NCI-H526 treated with DMSO at 0.1 percent for 48 hours (cell line): ENCODE data around the gene AP2B1.
"Not testable (repeated sequence)": the region's sequence is repeated elsewhere in the genome, so short reads cannot be mapped to it uniquely, and the experiment has no call there.

ENCODE experiments used
- DNase-seq: peaks from one replicate; lab custom pipeline; 2025; lab: John Stamatoyannopoulos, UW

Gene AP2B1

DNA sequence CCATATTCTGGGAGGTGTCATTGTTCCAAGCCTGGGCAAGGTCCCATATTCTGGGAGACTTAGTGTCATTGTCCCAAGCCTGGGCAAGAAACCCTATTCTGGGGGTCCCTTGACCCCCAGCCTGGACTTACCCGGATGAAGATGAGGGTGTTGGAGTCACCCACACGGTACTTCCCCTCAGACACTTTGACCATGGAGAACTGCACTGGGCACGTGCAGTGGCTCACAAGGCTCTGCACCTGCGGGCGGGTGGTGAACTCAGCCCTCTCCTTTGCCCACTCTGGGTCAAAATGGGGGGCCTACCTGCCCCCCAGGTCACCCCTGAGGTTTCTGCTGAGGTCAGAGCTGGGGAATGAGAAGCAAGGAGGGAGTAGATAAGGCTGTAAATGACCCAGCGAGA is 161.9 kb downstream of the AP2B1 start:
- no peak for DNase-seq

DNA sequence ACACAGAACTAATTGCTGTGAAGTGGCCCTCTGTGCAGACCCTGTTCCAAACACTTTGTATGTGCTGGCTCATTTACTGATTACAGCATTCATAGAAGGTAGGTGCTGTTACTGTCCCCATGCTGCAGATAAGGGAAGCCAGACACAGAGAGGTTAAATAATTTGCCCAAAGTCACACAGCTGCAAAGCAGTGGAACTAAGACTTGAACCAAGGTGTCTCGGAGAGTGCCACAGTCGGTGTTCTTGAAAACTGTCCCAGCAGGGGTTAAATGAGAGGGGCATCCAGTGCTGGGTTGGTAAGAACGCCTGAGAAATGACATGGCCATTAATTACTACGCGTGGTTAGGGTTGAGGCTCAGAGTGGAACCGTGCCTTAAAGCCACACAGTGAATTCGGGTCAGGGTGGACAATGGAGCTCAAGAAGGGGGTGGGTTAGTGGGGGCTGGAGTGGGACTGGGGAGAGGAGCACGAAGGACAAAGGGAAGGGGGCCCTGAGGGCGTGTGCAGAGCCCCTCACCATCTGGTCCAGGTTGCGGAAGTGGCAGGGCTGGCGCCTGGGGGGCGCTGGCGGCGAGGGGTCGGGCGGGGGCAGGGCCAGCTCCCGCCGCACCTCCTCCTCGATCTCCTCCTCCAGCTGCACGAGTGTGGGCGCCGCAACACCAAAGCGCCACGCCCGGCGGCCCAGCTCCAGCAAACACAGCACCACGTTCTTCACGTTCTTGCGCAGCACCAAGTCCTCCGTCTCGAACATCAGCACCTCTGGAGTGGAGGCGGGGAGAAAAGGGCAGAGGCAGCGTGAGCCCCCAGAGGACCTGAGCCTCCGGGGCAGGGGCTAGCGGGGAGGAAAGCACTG is 162.7 kb downstream of the AP2B1 start:
- no peak for DNase-seq

DNA sequence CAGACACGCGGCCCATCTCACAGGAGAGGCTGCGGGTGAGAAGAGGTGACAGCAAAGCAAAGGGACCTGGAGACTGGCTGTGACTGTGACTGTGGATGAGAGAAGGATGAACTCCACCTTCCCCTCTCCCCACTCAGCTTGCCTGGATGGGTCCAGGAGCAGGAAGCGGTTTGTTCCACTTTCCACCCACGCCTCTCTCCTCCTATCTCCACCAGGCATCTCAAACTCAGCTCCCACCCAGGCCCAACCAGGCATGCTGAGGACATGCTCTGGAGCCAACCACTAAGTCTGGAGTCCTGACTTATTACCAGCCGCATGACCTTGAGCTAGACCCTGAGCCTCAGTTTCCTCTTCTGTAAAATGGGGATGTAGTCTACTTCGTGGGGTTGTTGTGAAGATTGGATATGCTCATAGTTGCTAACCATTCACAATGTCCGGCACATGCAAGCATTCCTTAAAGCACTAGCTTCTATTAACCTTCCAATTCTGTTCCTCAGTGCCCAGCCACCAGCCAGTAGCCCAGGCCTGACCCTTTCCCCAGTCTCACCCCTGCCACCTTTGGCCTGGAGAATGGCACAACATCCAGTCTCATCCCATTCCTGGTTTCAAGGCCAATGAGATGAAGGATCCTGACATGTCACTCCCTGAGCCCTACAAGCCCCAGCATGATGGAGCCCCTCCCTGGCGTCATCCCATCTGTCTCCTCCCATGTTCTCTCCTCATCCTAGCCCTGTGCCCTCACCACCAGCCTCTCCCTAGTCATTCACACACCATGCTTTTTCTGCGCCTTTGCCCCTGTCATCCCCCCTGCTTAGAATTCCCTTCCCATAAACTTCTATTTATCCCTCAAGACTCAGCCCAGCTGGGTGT is 163.6 kb downstream of the AP2B1 start:
- DNase-seq: no peak

DNA sequence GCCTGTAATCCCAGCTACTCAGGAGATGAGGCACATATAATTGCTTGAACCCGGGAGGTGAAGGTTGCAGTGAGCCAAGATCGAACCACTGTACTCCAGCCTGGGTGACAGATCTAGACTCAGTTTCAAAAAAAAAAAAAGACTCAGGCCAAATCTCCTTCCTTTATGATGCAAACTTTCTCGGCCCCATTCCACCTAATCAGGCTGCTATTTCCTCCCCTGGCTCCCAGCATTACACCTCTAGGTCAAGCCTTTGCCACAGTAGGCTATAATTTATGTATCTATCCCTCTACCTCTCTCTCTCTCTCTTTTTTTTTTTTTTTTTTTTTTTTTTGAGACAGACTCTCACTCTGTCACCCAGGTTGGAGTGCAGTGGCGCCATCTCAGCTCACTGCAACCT is 164.4 kb downstream of the AP2B1 start:
- DNase-seq: not testable (repeated sequence)

DNA sequence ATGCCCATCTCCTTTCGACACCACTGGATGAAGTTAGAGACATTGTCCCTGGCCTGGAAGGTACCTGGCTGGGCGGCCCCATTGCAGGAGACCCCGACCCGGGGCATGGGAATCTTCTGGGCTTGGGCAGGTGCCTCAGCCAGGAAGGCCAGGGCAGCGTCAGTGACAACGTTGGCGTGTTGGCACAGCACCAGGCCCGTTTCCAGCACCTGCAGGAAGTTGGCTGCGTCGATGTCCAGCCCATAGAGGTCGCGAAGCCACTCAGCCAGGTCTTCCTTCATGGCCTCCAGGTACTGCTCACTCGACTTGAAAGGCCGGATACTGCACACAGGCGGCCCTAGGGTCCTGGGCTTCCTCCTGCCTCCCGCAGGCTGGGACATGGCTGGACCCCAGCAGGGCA is 165.3 kb downstream of the AP2B1 start:
- DNase-seq: no peak

DNA sequence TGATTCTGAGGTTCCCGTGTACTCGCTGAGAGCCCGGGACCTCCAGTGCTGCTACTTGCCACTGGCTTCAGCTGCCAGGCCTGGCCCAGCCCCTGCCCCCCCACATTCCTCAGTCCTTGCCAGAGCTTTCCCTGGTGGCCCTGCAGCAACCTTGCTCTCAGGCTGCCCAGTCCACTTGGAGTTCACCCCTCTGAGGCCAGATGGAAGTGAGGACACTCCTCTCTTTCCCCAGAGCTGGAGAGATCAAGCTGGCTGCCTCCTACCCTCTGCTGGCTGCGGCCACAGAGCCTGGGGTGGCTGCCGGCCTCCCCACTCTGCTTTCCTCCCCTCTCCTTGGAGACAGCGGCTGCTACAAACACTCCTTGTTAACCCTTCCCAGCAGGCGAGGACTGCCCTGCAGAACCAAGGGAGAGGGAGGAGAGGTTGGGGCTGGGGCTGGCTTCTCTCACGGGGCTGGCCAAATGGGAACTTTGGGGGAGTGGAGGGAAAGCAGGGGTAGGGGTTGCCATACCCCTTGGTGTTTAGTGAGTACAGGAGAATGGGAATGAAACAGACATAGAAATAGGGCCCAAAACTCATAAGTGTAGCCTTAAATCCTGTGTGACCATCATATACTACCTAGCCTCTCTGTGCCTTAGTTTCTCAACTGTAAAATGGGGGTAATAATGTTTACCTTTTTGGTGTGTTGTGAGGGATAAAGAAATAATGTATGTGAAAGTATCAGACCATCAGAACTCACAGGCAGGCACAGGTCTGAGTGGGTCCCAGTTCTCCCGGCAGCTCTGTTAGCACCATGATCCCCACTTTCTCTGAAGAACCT is 166.0 kb downstream of the AP2B1 start, which contains the start of gene GAS2L2:
Gene GAS2L2 (minus strand): TSS at position 295 of the 820 bp plus-strand sequence. CDS start 389 bp downstream, outside the sequence.
- no peak for DNase-seq

DNA sequence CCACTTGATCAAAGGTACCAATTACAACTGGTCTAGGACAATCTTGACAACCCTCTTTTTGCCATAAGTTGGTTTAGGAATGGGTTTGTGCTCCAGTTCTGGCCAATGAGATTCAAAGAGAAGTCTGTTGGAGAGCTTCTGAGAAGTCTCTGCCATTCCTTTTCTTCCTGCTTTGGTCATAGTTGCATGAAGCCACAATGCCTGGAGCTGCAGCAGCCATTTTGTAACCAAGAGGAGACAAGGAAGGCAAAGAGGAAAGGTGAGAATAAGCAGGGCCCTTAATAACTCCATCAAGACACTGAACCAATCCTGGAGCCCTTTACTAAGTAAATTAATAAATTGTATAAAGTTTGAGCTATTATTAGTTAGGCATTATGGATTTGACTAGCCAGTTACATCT is 170.1 kb downstream of the AP2B1 start:
- no peak for DNase-seq

DNA sequence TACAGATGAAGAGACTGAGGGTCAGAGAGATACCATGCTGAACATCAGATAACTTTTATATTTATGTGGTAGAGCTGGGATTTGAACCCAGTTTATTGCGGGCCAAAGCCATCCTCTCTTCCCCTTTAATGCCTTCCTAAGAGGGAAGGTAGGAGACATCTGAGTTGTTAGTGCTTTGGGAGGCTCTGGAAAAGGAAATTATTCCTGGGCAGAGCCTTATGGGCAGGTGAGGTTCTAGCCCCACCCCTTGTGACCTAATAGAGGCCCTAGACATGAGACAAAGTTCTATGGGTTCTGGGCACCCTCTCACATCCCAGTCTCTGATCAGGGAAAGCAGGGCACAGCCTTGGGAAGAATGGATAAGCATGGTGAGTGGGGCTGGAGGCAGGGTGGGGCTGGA is 173.5 kb downstream of the AP2B1 start, which contains the start of gene C17orf50:
Gene C17orf50 (plus strand): TSS at position 301 of the 400 bp plus-strand sequence. CDS start 55 bp downstream, at position 356.
- DNase-seq: no peak

DNA sequence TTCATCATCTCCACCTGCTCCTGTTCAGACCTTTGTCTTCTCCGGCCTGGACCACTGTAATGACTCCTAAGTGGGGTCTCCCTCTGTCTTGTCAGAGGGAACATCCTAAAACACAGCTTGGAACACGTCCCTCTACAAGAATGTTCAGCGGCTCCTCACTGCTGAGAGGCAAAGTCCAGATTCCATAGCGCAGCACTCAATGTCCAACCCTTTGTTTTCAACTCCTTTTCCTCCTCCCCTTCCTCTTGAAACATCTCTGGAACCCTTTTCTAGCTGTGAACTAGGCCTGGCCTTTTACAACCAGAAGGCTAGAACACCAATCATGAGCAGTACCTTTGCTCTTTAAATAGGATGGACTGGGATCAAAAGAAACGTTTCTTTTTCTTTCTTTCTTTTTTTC is 174.5 kb downstream of the AP2B1 start:
- no peak for DNase-seq

DNA sequence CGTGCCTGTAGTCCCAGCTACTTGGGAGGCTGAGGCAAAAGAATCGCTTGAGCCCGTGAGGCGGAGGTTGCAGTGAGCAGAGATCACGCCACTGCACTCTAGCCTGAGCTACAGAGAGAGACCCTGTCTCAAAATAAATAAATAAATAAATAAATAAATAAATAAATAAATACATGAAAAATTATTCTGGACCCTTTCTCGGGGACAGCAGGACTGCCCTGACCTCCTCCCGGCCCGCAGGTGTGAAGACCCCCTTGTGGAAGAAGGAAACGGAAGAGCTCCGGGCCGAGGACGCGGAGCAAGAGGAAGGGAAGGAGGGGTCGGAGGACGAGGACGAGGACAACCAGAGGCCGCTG is 176.6 kb downstream of the AP2B1 start:
- DNase-seq: no peak

DNA sequence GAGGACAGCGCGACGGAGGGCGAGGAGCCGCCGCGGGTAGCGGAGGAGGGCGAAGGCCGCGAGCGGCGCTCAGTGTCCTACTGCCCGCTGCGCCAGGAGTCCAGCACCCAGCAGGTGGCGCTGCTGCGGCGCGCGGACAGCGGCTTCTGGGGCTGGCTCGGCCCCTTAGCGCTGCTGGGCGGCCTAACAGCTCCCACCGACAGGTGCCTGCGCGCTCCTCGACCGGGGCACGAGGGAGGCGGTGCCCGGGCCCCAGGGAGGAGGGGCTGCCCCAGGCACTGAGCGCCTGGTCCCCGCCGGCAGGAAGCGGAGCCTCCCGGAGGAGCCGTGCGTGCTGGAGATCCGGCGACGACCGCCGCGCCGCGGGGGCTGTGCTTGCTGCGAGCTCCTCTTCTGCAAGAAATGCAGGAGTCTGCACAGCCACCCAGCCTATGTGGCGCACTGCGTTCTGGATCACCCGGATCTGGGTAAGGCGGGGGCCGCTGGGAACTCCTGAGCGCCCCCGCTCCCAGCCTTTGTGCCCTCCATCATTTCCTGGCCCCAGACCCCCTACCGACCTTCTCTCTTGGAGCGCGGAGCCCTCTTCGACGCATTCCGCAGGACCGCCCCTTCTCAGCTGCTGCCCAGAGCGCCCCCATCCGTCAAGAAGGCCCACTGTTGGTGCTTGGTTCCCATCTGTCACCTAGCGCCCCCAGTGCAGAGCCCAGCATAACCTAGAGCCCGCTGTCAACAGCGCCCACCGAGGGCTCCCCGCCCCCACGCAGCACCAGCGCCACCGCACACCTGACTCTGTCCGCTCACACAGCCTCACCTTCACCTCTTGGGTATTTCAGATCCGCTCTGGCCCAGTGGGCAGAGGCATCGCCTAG is 177.2 kb downstream of the AP2B1 start:
- DNase-seq: peak; percentile 77

DNA sequence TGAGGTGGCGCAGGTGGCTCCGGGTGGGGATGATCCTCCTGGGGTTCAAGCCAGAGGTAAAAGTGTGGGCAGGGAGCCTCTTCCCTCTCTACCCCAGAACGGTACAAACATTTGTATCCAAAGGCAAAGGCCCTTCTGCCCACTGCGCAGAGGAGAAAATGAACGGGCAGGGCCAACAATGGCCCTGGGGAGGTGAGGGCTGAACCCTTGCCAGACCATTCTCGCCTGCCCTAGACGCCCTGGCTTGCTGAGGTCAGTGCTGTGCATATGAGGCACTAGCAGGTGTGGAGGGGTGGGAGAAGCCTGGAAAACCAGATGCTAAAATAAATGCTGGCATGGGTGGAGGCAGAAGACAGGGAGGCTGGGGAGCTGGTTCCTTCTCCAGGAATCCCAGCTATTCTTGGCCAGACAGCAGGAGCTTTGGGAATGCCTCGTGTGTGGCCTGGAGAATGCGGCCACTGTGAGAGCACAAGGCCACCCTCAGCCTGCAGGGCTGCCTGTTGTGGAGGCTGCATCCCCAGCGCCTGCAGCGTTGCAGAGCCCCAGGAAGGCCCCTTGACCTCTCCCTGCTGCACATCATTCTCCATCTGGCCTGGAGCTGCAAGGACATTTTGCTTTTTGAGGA is 178.1 kb downstream of the AP2B1 start:
- no peak for DNase-seq

DNA sequence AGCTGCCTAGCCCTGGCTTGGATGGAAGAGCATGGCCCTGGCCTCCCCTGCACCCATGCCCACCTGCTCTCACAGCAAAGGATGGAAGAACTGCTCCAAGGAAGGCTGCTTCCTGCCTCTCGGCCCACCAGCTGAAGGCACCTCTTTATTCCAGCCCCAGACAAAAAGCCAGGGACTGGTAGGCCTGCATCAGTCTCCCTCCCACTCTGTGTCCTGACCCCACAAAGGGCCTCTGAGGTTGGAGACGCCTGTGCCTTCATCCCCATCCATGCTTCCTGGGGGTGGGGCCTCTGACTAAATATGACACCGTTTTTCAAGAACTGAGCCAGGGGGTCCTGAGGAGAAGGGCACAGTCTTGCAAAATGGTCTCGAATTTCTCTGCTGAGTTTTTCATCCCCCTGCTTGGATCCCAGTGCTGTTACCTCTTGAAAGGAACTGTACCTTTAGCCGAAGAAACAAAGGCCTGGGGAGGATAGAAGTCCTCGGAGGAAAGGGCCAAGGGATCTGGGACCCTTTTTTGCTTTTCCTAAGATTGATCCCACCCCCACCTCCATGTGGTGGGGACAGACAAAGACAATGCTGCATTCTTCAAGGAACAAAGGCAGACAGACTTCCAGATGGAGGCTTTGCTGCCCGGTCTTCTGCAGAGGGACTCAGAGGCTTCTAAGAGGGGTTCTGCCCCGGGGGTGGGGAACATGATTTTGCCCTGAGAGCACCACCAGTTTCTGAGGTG is 178.8 kb downstream of the AP2B1 start:
- no peak for DNase-seq

DNA sequence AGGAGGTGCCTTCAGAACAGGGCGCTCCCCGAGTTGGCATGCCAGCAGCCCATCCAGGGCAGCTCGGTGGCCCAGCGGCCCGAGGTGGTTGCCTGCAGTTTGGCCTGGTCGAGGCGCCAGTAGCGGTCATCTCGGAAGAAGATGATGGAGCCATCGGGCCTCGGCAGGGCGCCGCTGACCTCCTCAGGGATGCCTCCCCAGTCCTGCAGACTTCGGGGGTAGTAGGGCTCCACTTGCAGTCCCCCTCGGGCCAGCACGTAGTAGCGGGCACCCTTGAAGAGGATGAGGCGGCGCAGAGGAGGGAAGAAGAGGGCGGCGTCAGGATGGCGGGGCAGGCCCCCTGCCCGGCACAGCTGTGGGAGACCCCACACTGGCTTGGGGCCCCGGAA is 179.4 kb downstream of the AP2B1 start:
- no peak for DNase-seq

DNA sequence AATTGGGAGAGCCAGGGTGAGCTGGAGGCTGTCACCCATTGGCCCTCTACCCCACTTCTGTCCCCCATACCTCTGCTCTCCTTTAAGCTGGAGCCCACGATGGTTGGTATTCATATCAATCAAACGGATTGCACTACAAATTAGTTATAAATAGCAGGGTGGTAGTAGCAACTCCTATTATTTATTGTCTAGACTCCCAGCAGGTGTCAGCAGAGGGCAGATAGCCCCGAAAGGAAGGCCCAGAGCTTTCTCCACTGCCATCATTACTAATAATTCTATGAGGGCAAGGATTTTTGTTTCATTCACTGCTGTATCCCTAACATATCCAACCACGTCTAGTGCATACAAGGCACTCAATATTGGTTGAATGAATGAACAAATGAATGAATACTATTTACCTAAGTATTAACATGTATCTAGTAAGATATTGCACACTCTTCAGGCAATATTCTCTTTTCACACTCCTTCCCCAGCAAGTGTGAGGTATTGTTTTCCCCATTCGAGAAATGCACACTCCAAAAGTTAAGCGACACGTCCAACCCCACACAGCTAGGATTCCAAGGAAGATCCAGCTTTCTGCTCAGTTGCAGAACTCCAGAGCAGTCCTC is 179.9 kb downstream of the AP2B1 start:
- DNase-seq: no peak

DNA sequence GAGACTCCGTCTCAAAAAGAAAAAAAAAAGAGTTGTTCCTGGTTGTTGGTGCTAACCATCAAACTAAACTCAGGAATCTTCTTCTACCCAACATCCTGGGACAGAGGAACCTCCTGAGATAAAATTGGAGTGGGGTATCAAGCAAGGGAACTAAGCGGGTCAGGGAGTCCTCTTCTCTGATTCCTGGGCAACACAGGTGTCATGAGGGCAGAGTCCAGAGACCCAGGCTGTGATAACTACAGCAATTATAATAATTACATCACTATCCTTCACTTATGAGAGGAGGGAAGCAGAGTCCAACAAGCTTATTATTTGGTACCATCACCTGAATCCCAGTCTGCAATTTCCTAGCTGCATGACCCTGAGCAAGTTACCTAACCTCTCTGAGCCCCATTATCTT is 181.7 kb downstream of the AP2B1 start:
- DNase-seq: no peak

DNA sequence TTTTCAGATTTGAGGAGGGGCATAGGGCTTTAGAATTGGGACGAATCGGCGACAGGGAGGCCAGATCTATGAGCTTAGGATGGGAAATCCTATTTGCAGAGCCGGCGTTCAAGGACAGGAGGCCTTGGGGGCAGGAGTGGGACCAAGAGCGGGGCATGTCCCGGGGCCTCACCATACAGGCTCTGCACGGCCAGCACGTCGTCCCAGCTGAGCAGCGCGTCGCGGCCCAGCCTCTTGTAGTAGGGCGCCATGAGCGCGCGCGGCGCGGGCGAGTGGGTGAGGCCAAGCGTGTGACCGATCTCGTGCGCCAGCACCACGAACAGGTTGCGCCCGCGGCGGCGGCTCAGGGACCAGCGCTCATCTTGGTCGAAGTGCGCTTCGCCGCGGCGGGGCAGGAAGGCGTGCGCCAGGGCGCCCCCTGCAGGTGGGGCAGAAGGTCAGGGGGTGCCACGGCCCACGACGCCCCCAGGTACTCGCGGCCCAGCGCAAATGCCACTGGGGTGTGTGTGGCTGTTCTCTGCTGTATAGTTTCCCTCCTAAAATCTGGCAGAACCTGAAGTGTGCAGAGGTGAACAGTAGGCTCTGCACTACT is 182.9 kb downstream of the AP2B1 start:
- DNase-seq: no peak

DNA sequence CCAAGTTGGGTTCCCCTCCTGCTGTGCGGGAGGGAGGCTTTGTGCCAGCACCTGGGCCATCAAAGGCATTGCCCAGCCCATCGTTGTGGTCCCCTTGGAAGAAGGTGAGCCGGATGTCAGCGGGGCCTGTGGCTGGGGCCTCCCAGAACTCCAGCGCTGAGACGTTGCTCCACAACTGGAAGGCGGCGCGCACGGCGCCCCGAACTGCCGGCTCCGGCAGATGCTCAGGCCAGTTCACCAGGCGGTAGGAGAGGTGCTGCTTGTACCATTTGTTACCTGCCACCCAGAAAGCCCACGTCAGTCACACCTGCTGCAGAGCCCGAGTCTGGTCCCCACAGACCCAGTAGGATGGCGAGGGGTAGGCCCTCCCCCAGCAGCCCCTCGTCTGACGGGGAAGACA is 186.0 kb downstream of the AP2B1 start:
- no peak for DNase-seq
